Mesenchymal stem cell (in vitro differentiated cells and primary cell): Measurements from ENCODE around the gene WDR31.
A peak's percentile ranks its signal among the peaks of the same experiment; 100 is the strongest.

Experiments
- DNase-seq: peaks from one replicate; pipeline ENCODE4 v3.0.0-alpha.2; 2013
- H2AFZ ChIP-seq: one replicate; pipeline ENCODE4 v1.6.1; 2013; ENCODE audit warnings: low read depth, mild to moderate bottlenecking, control low read depth, inconsistent platforms, low read length, moderate library complexity
- H2AK5ac ChIP-seq: 2 replicates; pipeline ENCODE4 v1.6.1; 2013; ENCODE audit warnings: low read length, moderate library complexity, mild to moderate bottlenecking, inconsistent platforms; ENCODE audit not compliant: severe bottlenecking
- H2BK120ac ChIP-seq: one replicate; pipeline ENCODE4 v1.6.1; 2013; ENCODE audit warnings: low read depth, mild to moderate bottlenecking, inconsistent platforms, low read length, moderate library complexity
- H2BK12ac ChIP-seq, 2 experiments: one replicate each; pipeline ENCODE4 v1.6.1; 2013; ENCODE audit warnings: inconsistent platforms in 2 of 2, low read length in 2 of 2, mild to moderate bottlenecking in 2 of 2, moderate library complexity in 2 of 2, control low read depth in 1 of 2
- H2BK15ac ChIP-seq: one replicate; pipeline ENCODE4 v1.6.1; 2013; ENCODE audit warnings: mild to moderate bottlenecking, low read depth, inconsistent platforms; ENCODE audit not compliant: poor library complexity, severe bottlenecking
- H2BK5ac ChIP-seq: 2 replicates; pipeline ENCODE4 v1.6.1; 2013; ENCODE audit warnings: low read depth, mild to moderate bottlenecking, low read length, control low read depth, inconsistent platforms; ENCODE audit not compliant: poor library complexity, severe bottlenecking
- H3K14ac ChIP-seq, 2 experiments: one replicate each; pipeline ENCODE4 v1.6.1; 2013; ENCODE audit warnings: inconsistent platforms in 2 of 2, low read length in 2 of 2, control low read depth in 1 of 2, mild to moderate bottlenecking in 1 of 2, moderate library complexity in 1 of 2
- H3K18ac ChIP-seq, 2 experiments: one replicate each; pipeline ENCODE4 v1.6.1; 2013; ENCODE audit warnings: inconsistent platforms in 2 of 2, low read length in 2 of 2, control low read depth in 1 of 2, low read depth in 1 of 2, mild to moderate bottlenecking in 1 of 2
- H3K23ac ChIP-seq, 2 experiments: one replicate each; pipeline ENCODE4 v1.6.1; 2013; ENCODE audit warnings: inconsistent platforms in 2 of 2, low read length in 2 of 2, mild to moderate bottlenecking in 2 of 2, moderate library complexity in 2 of 2, control low read depth in 1 of 2
- H3K27ac ChIP-seq: 2 replicates; pipeline ENCODE4 v1.5.1; 2013; ENCODE audit warnings: mild to moderate bottlenecking, moderate library complexity, low read length, control low read depth, inconsistent platforms; ENCODE audit not compliant: poor library complexity, severe bottlenecking
- H3K27me3 ChIP-seq, 2 experiments: 2 replicates each; pipeline versions ENCODE4 v1.6.1 to v1.7.0; 2013; ENCODE audit warnings: low read length in 2 of 2, mild to moderate bottlenecking in 2 of 2, moderate library complexity in 2 of 2, control low read depth in 1 of 2, inconsistent platforms in 1 of 2; ENCODE audit not compliant: control insufficient read depth in 1 of 2, insufficient read depth in 1 of 2
- H3K36me3 ChIP-seq, 2 experiments: 2 replicates each; pipeline versions ENCODE4 v1.6.1 to v1.7.0; 2013; ENCODE audit warnings: low read length in 2 of 2, control low read depth in 1 of 2, inconsistent platforms in 1 of 2, low read depth in 1 of 2, mild to moderate bottlenecking in 1 of 2; ENCODE audit not compliant: insufficient read depth in 2 of 2, control insufficient read depth in 1 of 2
- H3K4ac ChIP-seq, 2 experiments: one replicate each; pipeline ENCODE4 v1.6.1; 2013; ENCODE audit warnings: inconsistent platforms in 2 of 2, low read length in 2 of 2, mild to moderate bottlenecking in 2 of 2, moderate library complexity in 2 of 2, control low read depth in 1 of 2, low read depth in 1 of 2
- H3K4me1 ChIP-seq: 2 replicates; pipeline ENCODE4 v1.6.1; 2013; ENCODE audit warnings: low read depth, low read length, control low read depth; ENCODE audit not compliant: control insufficient read depth, insufficient read depth
- H3K4me2 ChIP-seq: 2 replicates; pipeline ENCODE4 v1.6.1; 2013; ENCODE audit warnings: low read length, mild to moderate bottlenecking, inconsistent platforms; ENCODE audit not compliant: poor library complexity, severe bottlenecking
- H3K4me3 ChIP-seq, 2 experiments: 2 replicates each; pipeline versions ENCODE4 v1.5.1 to v1.7.0; 2013; ENCODE audit warnings: low read length in 2 of 2, mild to moderate bottlenecking in 2 of 2, control low read depth in 1 of 2, low read depth in 1 of 2; ENCODE audit not compliant: insufficient read depth in 1 of 2
- H3K79me1 ChIP-seq: replicated peaks from 2 replicates; pipeline ENCODE4 v1.6.1; 2013; ENCODE audit warnings: mild to moderate bottlenecking, control low read depth, low read length, inconsistent platforms; ENCODE audit not compliant: poor library complexity, severe bottlenecking
- H3K9ac ChIP-seq: 2 replicates; pipeline ENCODE4 v1.7.0; 2013; ENCODE audit warnings: mild to moderate bottlenecking, low read length, moderate library complexity
- H3K9me3 ChIP-seq: 2 replicates; pipeline ENCODE4 v1.7.0; 2013; ENCODE audit warnings: mild to moderate bottlenecking, low read length; ENCODE audit not compliant: control insufficient read depth
- H4K8ac ChIP-seq: one replicate; pipeline ENCODE4 v1.6.1; 2013; ENCODE audit warnings: inconsistent platforms, mild to moderate bottlenecking, low read length, moderate library complexity
- H4K91ac ChIP-seq: one replicate; pipeline ENCODE4 v1.6.1; 2013; ENCODE audit warnings: mild to moderate bottlenecking, low read length, inconsistent platforms
- WGBS: methylation state at CpG from one replicate; pipeline ENCODE4 v1.1.7; 2013; ENCODE audit warnings: mixed read lengths; 5-methylcytosine and 5-hydroxymethylcytosine counted together

WDR31 gene

DNA sequence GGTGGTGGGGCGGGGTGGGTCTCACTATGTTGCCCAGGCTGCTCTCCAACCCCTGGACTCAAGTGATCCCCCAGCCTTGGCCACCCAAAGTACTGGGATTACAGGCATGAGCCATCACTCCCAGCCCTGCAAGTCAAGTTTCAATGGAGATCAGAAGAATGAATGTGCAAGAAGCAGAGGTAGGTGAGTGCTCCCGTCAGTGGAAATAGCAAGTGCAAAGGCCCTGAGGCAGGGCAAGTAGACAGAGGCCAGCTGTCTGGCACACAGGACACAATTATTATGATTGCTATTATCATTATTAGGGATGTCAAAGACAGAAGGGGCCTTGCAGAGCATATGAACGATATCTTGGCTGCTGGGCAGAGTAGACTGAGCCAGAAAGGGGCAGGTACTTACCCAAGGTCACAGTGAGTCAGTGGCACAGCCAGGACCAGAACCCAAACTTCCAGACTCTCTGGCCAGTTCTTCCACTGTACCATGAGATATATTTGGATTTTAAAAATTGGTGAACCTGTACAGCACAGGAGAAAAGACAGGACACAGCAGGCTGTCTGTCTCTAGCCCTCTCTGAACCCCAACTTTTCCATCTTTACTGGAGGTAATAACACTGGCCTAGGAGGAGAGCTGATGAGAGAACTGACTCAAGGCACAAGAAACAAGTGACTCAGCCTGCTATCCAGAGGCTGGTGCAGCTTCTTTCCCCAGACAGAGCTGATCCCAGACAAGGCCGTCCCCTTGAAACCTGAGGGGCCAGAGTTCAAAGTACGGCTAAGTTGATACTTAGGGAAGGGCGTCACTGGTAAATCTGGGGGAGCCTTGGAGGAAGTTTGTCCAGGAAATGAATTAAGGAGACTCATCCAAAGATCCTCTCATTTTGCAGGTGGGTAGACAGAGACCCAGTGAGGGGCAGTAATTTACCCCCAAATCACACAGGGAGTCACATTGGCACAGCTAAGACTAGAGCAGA, 35.3 kb upstream of the WDR31 start:
- peak; percentile 22 for DNase-seq
- Histone ChIP-seq H3K36me3 (peaks cover 17 to 25% of the 10 kb centered on the region in 2 experiments), H2BK5ac (no peak overlapping the region), H2BK12ac (no peak overlapping the region), H3K18ac (no peak overlapping the region), H4K8ac (no peak overlapping the region), H2AFZ (no peak overlapping the region), H3K9me3 (no peaks in the 10 kb centered on the region), H3K23ac (no peak overlapping the region), H2AK5ac (no peak overlapping the region), H3K4ac (no peak overlapping the region), H3K14ac (no peak overlapping the region), H3K9ac (no peak overlapping the region), H3K4me2 (peak overlapping the region; percentile 29), H3K27me3 (no peaks in the 10 kb centered on the region), H3K4me3 (peak overlapping the region in 1 of 2 experiments; percentile 85), H4K91ac (no peak overlapping the region), H3K79me1 (peaks cover 18% of the 10 kb centered on the region), H2BK15ac (no peak overlapping the region), H3K4me1 (peaks cover 3% of the 10 kb centered on the region), H3K27ac (no peak overlapping the region), H2BK120ac (no peak overlapping the region)
- 87% methylated on average over 5 of the region's 6 CpGs for WGBS

- no peak overlapping the region for H3K14ac ChIP-seq
- H3K27ac ChIP-seq, result no peak overlapping the region
- H3K23ac ChIP-seq, result no peak overlapping the region
- H2AK5ac ChIP-seq, result no peak overlapping the region
- H2BK5ac ChIP-seq, result no peak overlapping the region
- peaks cover 18% of the 10 kb centered on the region for H3K79me1 ChIP-seq
- WGBS, result 94% methylated on average over 24 of the region's 24 CpGs
- no peak overlapping the region for H4K91ac ChIP-seq
- H3K27me3 ChIP-seq, result no peaks in the 10 kb centered on the region
- no peak overlapping the region for H2BK120ac ChIP-seq
- peaks cover 3% of the 10 kb centered on the region for H3K4me1 ChIP-seq
- no peak overlapping the region for H2BK12ac ChIP-seq
- H3K18ac ChIP-seq, result no peak overlapping the region
- H3K4me3 ChIP-seq, result no peak overlapping the region
- H2BK15ac ChIP-seq, result no peak overlapping the region
- H4K8ac ChIP-seq, result no peak overlapping the region
- peaks cover 17 to 25% of the 10 kb centered on the region in 2 experiments for H3K36me3 ChIP-seq
- no peak overlapping the region for H3K4me2 ChIP-seq
- H3K9me3 ChIP-seq, result no peaks in the 10 kb centered on the region
- no peak overlapping the region for H3K9ac ChIP-seq
- no peak overlapping the region for H3K4ac ChIP-seq
- DNase-seq, result no peak
- H2AFZ ChIP-seq, result no peak overlapping the region
Measured at GRCh38 chr9:113373676-113374392, 33.8 kb upstream of the WDR31 start.

- no peak overlapping the region for H4K91ac ChIP-seq
- no peak overlapping the region for H3K4me2 ChIP-seq
- no peak overlapping the region for H4K8ac ChIP-seq
- H3K27me3 ChIP-seq, result no peaks in the 10 kb centered on the region
- H3K9me3 ChIP-seq, result no peaks in the 10 kb centered on the region
- WGBS, result 56% methylated on average over 3 of the region's 3 CpGs
- H3K4me1 ChIP-seq, result peaks cover 3% of the 10 kb centered on the region
- no peak overlapping the region for H2BK15ac ChIP-seq
- no peak overlapping the region for H3K23ac ChIP-seq
- H3K36me3 ChIP-seq, result peaks cover 17 to 25% of the 10 kb centered on the region in 2 experiments
- no peak overlapping the region for H2BK120ac ChIP-seq
- no peak overlapping the region for H3K4me3 ChIP-seq
- H2AFZ ChIP-seq, result no peak overlapping the region
- peaks cover 18% of the 10 kb centered on the region for H3K79me1 ChIP-seq
- no peak overlapping the region for H2BK12ac ChIP-seq
- no peak overlapping the region for H2AK5ac ChIP-seq
- no peak overlapping the region for H3K4ac ChIP-seq
- no peak overlapping the region for H3K9ac ChIP-seq
- H3K27ac ChIP-seq, result no peak overlapping the region
- H3K14ac ChIP-seq, result no peak overlapping the region
- no peak overlapping the region for H2BK5ac ChIP-seq
- H3K18ac ChIP-seq, result no peak overlapping the region
- no peak for DNase-seq
Measured at GRCh38 chr9:113373256-113373655, 33.2 kb upstream of the WDR31 start.

DNA sequence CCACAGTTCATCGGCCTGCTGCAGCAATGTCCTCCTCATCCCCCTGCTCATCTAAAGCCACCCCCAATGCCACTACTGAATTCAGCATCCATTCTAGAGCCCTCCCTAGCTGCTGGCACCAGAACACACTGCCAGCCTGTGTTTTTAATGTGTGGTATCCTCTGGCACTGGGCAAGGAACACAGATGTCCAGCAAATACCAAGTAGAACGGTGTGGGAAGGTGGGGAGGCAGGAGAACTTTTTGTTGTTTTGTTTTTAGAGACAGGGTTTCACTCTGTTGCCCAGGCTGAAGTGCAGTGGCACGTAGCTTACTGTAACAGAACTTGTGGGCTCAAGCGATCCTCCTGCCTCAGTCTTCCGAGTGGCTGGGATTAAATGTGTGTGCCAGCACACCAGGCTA, 32.0 kb upstream of the WDR31 start:
- H3K79me1 ChIP-seq, result peaks cover 18% of the 10 kb centered on the region
- no peak overlapping the region for H2AK5ac ChIP-seq
- H3K14ac ChIP-seq, result no peak overlapping the region
- no peaks in the 10 kb centered on the region for H3K27me3 ChIP-seq
- H3K18ac ChIP-seq, result no peak overlapping the region
- H2AFZ ChIP-seq, result no peak overlapping the region
- no peak overlapping the region for H3K23ac ChIP-seq
- H3K9me3 ChIP-seq, result no peaks in the 10 kb centered on the region
- no peak overlapping the region for H4K91ac ChIP-seq
- no peak overlapping the region for H2BK120ac ChIP-seq
- WGBS, result 98% methylated on average over 5 of the region's 5 CpGs
- H2BK5ac ChIP-seq, result no peak overlapping the region
- no peak overlapping the region for H4K8ac ChIP-seq
- no peak overlapping the region for H3K4ac ChIP-seq
- no peaks in the 10 kb centered on the region for H3K4me1 ChIP-seq
- no peak overlapping the region for H2BK12ac ChIP-seq
- no peak overlapping the region for H3K4me2 ChIP-seq
- no peak for DNase-seq
- H3K27ac ChIP-seq, result no peak overlapping the region
- no peak overlapping the region for H2BK15ac ChIP-seq
- peaks cover 17 to 25% of the 10 kb centered on the region in 2 experiments for H3K36me3 ChIP-seq
- H3K4me3 ChIP-seq, result no peak overlapping the region
- no peak overlapping the region for H3K9ac ChIP-seq
